PFSK-1 (cell line): ENCODE data around the gene CEP290.

Experiments
- FOXP2 ChIP-seq: optimal IDR thresholded peaks from 2 replicates; pipeline ENCODE3; 2011; ENCODE audit warnings: borderline replicate concordance, control low read depth, inconsistent platforms; ENCODE audit not compliant: insufficient read depth; ENCODE audit errors: extremely low read length, extremely low read depth
- POLR2AphosphoS5 ChIP-seq: IDR thresholded peaks from 2 replicates; pipeline ENCODE4 v1.6.1; 2012; ENCODE audit warnings: low read depth, mild to moderate bottlenecking, control low read depth, low read length, moderate library complexity
- REST ChIP-seq, 2 experiments: IDR thresholded peaks; 2 replicates each; pipeline versions ENCODE4 v1.6.1 to v1.8.0; 2011 to 2012; ENCODE audit warnings: low read depth in 2 of 2, low read length in 2 of 2, control low read depth in 1 of 2, inconsistent platforms in 1 of 2, mild to moderate bottlenecking in 1 of 2, moderate library complexity in 1 of 2; ENCODE audit not compliant: insufficient read depth in 1 of 2
- SIN3A ChIP-seq: IDR thresholded peaks from 2 replicates; pipeline ENCODE4 v1.6.1; 2012; ENCODE audit warnings: mild to moderate bottlenecking, low read length, moderate library complexity, borderline replicate concordance; ENCODE audit not compliant: insufficient read depth
- TAF1 ChIP-seq: IDR thresholded peaks from 2 replicates; pipeline ENCODE4 v1.6.1; 2012; ENCODE audit warnings: low read length, control low read depth, borderline replicate concordance; ENCODE audit not compliant: insufficient read depth

The CEP290 gene

GRCh38 chr12:88185279-88185678 lies 43.4 kb upstream of the CEP290 start:
- no peak for TF ChIP-seq REST (IDR thresholded peaks at IDR 0.05; ENCODE audit: insufficient read depth in 1 of 2, low read depth in 2 of 2, low read length in 2 of 2)
- TF ChIP-seq FOXP2, result no peak
- TF ChIP-seq TAF1, result no peak
- no peak for TF ChIP-seq POLR2AphosphoS5
- no peak for TF ChIP-seq SIN3A

DNA sequence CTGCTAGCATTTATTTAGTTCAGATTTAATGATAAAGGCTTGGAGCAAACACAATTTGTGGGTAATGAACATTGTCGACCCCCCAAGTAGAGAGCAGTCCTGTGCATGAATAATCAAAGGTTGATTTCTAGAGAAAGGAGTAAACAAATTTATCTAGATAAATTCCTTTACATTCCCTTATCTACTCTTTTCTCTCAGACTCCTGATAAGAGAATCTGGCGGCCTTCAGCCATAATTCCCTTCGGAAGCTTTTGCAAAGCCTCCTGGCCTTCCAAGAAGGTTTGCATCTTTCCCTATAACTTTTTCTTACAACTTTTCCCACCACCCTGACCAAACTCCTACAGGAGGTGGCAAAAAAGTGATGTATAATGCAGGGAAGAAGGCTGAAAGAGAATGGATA lies 42.3 kb upstream of the CEP290 start:
- TF ChIP-seq POLR2AphosphoS5, result no peak
- TF ChIP-seq SIN3A, result no peak
- TF ChIP-seq REST (IDR thresholded peaks at IDR 0.05; ENCODE audit: insufficient read depth in 1 of 2, low read depth in 2 of 2, low read length in 2 of 2), result no peak
- no peak for TF ChIP-seq FOXP2
- TF ChIP-seq TAF1, result no peak

- TF ChIP-seq REST (IDR thresholded peaks at IDR 0.05; ENCODE audit: insufficient read depth in 1 of 2, low read depth in 2 of 2, low read length in 2 of 2), result no peak
- TF ChIP-seq FOXP2, result no peak
- no peak for TF ChIP-seq POLR2AphosphoS5
- TF ChIP-seq SIN3A, result no peak
- no peak for TF ChIP-seq TAF1
Measured at GRCh38 chr12:88182416-88182815, 40.5 kb upstream of the CEP290 start.

DNA sequence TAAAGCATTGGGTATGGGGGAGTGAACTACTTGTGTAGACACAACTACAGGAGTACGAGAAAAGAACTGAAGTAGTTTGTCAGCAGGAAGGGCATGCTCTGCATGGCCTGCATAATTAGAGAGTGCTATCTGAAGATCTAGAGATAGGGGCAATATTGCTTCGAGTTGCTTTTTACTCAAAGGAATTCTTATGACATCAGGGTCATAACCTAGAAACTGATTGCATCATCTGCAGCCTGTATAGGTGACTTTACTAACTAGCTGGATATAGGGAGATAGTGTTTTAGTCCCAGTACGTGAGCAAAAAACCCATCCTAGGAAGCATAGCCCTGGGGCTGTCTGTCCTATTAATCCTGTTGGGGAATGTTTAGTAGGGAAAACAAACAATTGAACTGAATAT lies 40.0 kb upstream of the CEP290 start:
- TF ChIP-seq REST (IDR thresholded peaks at IDR 0.05; ENCODE audit: insufficient read depth in 1 of 2, low read depth in 2 of 2, low read length in 2 of 2) (no peak), SIN3A (no peak), POLR2AphosphoS5 (no peak), FOXP2 (no peak), TAF1 (no peak)

- TF ChIP-seq SIN3A (no peak), FOXP2 (no peak), REST (IDR thresholded peaks at IDR 0.05; ENCODE audit: insufficient read depth in 1 of 2, low read depth in 2 of 2, low read length in 2 of 2) (no peak), TAF1 (no peak), POLR2AphosphoS5 (no peak)
Measured at GRCh38 chr12:88179436-88180014, 37.6 kb upstream of the CEP290 start.
